Stimulated activated CD8-positive, alpha-beta memory T cell treated with anti-CD3 and anti-CD28 coated beads, Interleukin-7, amount 100 ng/mL, for 4 hours (primary cell): ENCODE measurements around the gene CORO1A.
"Not testable (repeated sequence)": the region's sequence is repeated elsewhere in the genome, so short reads cannot be mapped to it uniquely, and the experiment has no call there.

Source experiments
- DNase-seq, 2 donors: peaks; one replicate each; pipeline ENCODE4 v3.0.0-alpha.2; 2020; ENCODE audit warnings: low read depth in 2 of 2

Gene CORO1A

DNA sequence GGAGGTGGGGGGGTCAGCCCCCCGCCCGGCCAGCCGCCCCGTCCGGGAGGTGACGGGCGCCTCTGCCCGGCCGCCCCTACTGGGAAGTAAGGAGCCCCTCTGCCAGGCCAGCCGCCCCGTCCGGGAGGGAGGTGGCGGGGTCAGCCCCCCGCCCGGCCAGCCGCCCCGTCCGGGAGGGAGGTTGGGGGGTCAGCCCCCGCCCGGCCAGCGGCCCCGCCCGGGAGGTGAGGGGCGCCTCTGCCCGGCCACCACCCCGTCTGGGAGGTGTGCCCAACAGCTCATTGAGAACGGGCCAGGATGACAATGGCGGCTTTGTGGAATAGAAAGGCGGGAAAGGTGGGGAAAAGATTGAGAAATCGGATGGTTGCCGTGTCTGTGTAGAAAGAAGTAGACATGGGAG is 13.3 kb upstream of the CORO1A start:
- not testable (repeated sequence) for DNase-seq

DNA sequence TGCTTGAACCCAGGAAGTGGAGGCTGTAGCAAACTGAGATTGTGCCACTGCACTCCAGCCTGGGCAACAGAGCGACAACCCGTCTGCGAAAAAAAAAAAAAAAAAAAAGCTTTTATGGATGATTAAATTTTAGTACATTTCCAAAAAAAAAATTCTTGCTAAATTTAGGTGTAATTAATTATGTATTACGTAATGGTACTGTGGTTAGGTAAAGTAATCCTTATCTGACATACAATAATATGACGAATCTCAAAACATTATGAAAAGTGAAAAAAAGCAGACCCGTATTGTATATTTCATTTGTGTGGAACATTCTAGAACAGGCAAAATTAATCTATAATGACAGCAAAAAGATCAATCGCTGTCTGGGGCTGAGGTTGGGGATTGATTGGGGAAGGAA is 10.3 kb upstream of the CORO1A start:
- no peak for DNase-seq

DNA sequence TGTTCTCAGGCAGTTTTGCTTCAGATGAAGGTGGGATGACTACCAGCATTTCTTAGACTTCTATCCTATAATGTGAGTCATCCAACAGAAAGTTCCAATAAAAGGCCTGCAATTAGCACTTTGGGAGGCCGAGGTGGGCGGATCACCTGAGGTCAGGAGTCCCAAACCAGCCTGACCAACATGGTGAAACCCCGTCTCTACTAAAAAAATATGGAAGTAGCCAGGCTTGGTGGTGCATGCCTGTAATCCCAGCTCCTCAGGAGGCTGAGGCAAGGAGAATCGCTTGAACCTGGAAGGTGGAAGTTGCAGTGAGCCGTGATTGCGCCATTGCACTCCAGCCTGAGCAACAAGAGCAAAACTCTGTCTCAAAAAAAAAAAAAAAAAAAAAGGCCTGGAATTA is 6.5 kb upstream of the CORO1A start:
- DNase-seq, result not testable (repeated sequence)

DNA sequence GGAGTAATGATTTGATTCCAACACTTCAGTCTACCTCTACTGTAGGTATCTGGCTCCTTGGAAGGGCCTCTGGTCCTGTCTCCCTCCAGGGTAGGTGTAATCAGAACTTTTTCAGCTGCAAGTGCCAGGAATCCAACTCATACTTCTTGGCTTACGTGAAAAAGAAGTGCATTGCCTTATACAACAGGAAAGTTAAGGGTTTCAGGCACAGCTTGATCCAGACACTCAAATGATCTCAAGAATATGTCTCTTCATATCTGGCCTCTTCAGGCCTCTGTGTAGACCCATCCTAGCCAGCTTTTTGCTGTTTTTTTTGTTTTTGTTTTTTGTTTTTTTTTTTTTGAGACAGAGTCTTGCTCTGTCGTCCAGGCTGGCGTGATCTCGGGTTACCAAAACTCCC is 4.2 kb upstream of the CORO1A start:
- DNase-seq, result no peak

DNA sequence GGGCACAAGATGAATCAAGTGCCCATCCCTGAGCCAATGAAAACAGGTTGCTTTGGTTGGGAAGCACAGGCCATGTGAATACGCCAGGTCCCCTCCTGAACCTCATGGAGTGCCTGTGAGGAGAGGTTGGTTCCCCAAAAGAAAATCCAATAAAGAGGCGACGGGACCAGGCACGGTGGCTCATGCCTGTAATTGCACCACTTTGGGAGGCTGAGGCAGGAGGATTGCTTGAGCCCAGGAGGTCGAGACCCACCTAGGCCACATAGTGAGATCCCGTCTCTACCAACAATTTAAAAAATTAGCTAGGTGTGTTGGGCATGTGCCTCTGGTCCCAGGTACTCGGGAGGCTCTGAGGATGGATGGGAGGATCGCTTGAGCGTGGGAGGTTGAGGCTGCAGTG is 3.5 kb upstream of the CORO1A start:
- no peak for DNase-seq

DNA sequence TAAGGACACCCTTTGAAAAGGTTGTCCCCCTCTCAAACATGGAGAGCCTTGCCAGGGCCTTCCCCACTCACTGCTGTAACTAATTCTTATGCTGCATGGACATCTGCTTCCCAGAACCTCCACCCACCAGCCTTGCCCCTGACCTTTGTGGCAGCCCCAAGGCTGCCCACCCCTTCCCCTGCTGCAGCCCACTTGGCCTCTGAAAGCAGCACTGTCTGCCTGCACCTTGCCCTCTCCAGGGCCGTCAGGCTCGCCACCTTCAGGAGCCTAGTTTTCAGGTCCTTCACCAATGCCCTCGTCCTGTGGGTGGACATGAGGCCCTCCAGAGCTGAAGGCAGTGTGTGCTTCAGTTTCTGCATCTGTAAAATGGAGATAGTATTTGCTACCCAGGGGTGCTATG is 2.7 kb upstream of the CORO1A start:
- DNase-seq, result no peak

DNA sequence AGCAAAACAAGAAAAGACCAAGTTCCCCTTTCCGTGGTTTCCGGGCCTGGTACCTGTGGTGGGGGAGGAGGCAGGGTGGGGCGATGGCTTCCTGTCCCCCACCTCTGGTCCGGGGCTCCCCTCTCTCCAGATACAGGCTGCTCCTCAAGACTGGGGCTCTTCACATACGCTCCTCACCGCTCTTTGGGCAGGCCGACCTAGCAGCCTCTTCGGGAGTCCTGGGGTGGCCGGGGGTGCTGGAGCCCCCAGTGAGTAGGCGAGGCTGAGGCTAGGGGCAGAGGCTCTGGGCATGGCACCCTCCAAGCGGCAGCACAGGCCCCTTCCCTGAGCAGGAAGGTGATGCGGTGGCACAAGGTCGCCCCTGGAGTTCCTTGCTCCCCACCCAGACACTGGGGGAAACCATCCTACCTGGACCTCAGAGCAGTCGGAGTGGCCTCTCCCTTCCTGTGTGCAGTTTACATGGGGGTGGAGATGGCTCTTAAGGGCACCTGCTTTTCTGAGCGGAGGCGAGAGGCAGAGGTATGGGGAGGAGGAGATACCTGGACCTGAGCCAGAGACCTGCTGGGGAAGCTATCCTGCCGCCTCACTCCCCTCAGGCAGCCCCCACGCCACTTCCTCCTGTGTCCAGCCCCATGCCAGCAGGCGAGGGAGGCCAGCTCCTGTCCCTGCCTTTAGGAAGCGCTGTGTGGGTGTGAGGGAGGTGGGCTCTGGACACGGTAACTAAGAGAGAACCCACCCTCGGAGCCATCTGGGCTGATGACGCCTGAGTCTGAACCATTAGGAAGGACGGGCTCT is 891 bp downstream of the CORO1A start:
- peak; percentile 46 to 66 for DNase-seq

DNA sequence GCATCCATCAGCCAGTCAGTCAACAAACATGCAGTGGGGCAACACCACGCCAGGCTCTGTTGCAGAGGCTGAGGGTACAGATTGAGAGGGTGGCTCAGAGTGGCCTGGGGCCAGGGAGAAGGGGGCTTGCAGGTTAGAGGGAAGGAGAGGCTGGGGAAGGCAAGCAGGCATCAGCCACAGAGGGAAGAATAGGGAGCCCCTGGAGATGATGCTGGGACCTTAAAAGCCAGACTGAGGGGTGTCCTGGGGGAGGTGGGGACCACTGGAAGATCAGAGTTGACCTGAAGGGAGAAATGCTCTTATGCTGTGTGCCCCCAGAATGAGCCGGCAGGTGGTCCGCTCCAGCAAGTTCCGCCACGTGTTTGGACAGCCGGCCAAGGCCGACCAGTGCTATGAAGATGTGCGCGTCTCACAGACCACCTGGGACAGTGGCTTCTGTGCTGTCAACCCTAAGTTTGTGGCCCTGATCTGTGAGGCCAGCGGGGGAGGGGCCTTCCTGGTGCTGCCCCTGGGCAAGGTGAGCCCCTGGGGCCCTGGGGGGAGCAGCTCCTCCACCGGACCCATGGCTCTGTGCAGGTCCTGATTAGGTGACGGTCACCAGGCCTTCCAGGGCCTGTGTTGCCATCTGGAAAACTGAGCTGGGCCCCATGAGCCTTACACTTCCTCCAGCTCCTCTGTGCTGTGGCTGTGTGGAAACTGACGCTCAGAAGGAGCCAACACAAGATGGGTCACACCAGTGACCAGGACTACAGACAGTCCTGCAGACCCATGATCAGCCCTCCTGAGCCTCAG is 1.7 kb downstream of the CORO1A start:
- peak in 1 of 2 donors; percentile 12 for DNase-seq

DNA sequence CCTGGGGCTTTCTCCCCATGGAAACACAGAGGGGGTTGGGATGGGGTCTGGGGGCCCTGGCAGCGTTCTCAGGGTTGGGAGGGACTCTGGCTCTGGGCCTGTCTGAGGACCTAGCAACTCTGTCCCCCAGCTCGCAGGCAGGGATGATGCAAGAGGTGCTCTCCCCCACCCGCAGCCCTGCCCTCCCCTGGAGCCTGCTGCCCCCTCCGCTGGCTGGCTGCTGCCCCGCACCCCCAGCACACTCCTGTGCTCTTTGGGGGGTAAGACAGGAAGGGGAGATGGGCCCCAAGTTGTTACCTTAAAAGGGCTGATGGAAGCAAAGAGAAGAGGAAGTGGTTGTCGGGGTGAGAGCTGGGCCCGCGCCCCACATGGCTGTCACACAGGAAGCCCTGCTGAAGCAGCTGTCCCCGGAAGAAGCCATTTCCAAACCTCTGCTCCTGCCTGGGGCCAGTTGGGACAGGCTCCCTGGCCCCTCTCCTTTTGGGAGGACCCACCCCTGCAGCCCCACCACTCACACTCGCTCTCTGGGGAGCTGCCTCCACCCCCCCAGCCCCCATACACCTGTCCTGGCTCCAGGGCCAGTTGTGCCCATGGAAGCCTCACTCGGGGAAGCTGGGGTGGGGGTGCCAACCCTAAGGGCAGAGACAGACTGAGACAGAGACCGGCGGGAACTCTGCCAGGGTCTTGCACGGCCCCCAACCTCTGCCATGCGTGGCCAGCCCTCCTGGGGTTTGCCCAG is 2.5 kb downstream of the CORO1A start:
- DNase-seq, result peak; percentile 73 to 81

DNA sequence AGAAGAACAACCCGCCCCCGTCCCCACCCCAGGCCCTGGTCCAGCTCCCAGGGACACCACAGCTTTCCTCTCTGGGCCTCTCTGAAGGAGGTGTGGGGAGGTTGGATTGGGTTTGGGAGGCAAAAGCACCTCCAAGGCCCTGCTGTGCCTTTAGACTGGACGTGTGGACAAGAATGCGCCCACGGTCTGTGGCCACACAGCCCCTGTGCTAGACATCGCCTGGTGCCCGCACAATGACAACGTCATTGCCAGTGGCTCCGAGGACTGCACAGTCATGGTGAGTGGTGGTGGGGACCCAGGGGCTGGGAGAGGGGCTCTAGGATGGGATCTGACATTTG is 3.0 kb downstream of the CORO1A start:
- no peak for DNase-seq

DNA sequence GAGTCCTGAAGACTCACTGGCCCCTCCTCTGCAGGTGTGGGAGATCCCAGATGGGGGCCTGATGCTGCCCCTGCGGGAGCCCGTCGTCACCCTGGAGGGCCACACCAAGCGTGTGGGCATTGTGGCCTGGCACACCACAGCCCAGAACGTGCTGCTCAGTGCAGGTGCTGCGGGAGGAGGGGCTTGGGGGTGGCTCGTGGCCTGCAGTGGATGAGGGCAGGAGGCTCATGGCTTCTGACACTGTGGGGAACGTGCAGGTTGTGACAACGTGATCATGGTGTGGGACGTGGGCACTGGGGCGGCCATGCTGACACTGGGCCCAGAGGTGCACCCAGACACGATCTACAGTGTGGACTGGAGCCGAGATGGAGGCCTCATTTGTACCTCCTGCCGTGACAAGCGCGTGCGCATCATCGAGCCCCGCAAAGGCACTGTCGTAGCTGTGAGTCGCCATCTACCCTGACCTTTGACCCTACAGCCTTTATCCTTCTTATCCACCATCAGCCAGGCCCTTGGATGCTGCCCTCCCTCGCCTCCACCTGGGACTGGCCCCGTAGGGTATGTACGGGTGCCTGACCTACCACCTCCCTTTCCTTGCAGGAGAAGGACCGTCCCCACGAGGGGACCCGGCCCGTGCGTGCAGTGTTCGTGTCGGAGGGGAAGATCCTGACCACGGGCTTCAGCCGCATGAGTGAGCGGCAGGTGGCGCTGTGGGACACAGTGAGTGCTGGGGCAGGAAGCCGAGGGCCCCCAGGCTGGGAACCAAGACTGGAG is 3.6 kb downstream of the CORO1A start:
- peak; percentile 73 to 78 for DNase-seq

DNA sequence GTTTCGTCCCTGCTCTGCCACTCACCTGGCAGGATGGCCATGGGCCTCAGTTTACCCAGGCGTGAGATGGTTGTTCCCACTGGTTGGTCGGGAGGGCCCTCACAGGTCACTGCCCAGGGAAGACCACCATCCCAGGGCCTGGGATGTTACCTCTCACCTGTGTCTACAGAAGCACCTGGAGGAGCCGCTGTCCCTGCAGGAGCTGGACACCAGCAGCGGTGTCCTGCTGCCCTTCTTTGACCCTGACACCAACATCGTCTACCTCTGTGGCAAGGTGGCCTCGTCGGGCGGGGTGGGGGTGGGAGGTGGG is 4.1 kb downstream of the CORO1A start:
- no peak for DNase-seq

DNA sequence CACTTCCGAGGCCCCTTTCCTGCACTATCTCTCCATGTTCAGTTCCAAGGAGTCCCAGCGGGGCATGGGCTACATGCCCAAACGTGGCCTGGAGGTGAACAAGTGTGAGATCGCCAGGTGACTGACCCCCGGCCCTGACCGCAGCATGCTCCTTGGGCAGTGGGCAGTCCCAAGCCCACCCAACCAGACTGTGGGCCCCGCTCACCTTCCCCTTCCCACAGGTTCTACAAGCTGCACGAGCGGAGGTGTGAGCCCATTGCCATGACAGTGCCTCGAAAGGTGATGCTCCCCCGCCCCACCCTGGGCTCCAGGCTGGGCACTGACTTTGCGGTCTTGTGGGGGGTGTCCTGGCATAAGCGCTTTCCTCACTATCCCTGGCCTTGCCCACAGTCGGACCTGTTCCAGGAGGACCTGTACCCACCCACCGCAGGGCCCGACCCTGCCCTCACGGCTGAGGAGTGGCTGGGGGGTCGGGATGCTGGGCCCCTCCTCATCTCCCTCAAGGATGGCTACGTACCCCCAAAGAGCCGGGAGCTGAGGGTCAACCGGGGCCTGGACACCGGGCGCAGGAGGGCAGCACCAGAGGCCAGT is 4.7 kb downstream of the CORO1A start:
- DNase-seq, result no peak

DNA sequence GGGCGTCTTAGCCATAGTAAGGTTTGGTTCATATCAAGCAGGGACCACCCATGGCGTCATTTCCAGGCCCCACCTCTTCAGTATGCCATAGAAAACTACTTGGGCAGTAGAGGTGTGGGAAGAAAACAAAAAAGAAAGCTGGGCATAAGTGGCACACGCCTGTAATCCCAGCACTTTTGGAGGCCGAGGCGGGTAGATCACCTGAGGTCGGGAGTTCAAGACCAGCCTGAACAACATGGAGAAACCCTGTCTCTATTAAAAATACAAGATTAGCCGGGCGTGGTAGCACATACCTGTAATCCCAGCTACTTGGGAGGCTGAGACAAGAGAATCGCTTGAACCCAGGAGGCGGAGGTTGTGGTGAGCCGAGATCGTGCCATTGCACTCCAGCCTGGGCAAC is 7.8 kb downstream of the CORO1A start:
- not testable (repeated sequence) for DNase-seq

DNA sequence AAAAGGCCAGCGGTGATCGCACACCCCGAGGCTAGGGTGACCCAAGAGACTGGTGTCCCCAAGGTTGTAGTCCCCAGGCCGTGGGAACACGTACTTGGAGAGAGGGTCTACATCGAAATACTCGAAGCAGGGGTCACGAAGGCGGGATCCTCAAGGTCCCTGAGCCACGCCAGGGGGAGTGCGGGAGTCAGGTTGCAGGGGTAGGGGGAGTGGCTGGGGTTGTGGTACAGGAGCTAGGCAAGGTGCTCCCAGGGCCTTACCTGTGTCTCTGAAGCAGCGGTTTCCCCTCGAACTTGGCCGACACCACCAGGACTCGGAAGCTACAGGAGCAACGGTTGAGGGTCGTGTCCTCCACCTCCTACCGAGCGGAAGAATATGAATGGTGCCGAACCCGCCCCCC is 9.7 kb downstream of the CORO1A start:
- not testable (repeated sequence) for DNase-seq

DNA sequence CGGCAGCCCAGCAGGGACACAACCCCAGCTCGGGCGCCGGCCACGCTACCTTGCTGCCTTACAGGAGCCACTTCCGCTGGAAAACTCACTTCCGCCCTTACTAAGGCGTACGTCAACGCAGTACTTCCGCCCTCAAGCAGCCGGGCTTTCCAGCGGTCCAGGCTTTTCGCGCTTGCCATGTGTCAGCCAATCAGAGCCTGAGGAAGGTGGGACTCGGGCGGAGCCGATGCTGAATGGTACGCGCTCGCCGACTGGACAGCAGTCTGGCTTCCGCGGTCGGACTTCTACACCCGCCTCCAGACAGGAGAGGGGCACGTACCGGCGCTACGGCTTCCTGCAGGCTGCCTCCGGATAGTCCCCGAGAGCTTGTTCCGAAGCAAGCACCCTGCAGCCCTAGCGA is 10.2 kb downstream of the CORO1A start, which contains the start of the genes BOLA2B and SLX1A:
Gene BOLA2B, minus strand, starts transcription at position 52 of the 400 bp plus-strand sequence. CDS start 71 bp downstream, outside the sequence.
Gene SLX1A, plus strand, starts transcription at position 261 of the 400 bp plus-strand sequence. CDS start 210 bp downstream, outside the sequence.
- DNase-seq, result not testable (repeated sequence)

DNA sequence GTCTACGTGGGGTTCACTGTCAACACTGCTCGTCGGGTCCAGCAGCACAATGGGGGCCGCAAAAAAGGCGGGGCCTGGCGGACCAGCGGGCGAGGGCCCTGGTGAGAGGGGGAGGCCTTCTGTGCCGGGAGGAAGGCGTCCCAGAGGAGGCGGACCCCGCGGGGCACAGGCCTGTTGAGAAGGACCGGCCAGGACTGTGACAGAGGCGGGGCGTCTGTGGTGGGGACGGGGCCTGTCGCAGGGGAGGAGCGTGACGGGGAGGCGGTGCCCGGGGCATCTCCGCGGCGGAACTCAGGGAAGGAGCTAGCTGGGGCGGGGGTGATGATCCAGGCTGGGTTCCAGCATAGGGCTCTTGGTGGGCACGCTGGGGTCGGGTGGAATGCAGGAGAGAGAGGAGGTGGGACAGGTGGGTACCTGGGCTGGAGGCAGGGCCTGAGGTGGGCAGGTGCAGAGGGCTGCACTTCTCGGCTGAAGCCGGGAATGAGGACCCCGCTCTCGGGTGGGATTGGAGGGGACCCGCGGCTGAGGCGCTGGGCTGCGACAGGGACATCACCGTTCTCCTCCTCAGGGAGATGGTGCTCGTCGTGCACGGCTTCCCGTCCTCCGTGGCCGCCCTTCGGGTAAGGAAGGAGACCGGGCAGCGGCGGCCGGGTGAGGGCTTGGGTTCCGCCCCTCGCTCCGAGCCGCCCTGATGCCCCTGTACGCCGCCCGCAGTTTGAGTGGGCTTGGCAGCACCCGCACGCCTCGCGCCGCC is 10.9 kb downstream of the CORO1A start:
- not testable (repeated sequence) for DNase-seq

DNA sequence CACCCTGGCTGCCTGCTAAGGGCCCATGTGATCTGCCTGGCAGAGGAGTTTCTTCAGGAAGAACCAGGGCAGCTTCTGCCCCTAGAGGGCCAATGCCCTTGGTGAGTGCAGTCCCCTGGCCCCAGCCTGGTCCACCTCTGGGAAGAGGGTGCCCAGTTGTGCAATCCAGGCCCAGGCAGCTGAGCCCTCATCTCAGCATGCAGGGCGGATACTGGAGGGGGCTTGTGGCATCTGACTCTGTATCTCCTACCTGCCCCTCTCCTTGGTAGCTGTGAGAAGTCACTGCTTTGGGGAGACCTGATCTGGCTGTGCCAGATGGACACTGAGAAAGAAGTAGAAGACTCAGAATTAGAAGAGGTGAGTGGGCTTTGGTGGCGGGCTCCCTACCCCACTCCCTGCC is 13.6 kb downstream of the CORO1A start:
- DNase-seq, result not testable (repeated sequence)

DNA sequence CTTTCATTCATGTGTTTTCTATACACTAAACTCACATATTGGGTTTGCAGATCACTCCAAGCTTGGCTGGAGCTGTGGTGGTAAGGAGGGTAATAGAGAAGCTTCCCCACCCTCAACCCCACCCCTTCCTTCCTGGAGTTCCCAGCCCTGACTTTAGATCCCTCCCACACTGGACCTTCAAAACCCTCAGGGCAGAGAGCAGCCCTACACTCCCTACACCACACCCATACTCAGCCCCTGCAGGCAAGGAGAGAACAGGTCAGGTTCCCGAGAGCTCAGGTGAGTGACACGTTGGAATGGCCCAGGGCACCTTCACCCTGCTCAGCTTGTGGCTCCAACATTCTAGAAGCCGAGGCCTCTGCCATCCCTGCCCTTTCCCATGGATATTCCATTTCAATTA is 15.6 kb downstream of the CORO1A start, which contains the start of gene SULT1A3:
Gene SULT1A3, plus strand, starts transcription at position 207 of the 400 bp plus-strand sequence. CDS start 1,474 bp downstream, outside the sequence.
- not testable (repeated sequence) for DNase-seq
